D721Med (cell line): ENCODE data around the gene CTU2.

Experiments used
- DNase-seq: peaks from one replicate; pipeline ENCODE4 v3.0.0; 2011; ENCODE audit warnings: low spot score; ENCODE audit not compliant: insufficient read length
- FAIRE-seq: peaks from 2 replicates; lab custom pipeline; 2011; peaks lifted over from hg19 to GRCh38; lab: Jason Lieb, UNC
- TF ChIP-seq, protein P1 (sequence below): IDR thresholded peaks from 2 replicates; pipeline ENCODE4 v1.5.1; 2012; ENCODE audit warnings: mild to moderate bottlenecking, control low read depth; ENCODE audit not compliant: insufficient read depth; ENCODE audit errors: missing control alignments

The CTU2 gene

GRCh38 chr16:88681084-88681680, 25.1 kb upstream of the CTU2 start:
- TF ChIP-seq, protein P1, sequence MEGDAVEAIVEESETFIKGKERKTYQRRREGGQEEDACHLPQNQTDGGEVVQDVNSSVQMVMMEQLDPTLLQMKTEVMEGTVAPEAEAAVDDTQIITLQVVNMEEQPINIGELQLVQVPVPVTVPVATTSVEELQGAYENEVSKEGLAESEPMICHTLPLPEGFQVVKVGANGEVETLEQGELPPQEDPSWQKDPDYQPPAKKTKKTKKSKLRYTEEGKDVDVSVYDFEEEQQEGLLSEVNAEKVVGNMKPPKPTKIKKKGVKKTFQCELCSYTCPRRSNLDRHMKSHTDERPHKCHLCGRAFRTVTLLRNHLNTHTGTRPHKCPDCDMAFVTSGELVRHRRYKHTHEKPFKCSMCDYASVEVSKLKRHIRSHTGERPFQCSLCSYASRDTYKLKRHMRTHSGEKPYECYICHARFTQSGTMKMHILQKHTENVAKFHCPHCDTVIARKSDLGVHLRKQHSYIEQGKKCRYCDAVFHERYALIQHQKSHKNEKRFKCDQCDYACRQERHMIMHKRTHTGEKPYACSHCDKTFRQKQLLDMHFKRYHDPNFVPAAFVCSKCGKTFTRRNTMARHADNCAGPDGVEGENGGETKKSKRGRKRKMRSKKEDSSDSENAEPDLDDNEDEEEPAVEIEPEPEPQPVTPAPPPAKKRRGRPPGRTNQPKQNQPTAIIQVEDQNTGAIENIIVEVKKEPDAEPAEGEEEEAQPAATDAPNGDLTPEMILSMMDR, result peak; percentile 13
- DNase-seq (no peak), FAIRE-seq (no peak)

- TF ChIP-seq, protein P1, result no peak
- DNase-seq (no peak), FAIRE-seq (no peak)
These were observed 24.4 kb upstream of the CTU2 start for GRCh38 chr16:88681709-88682451.

GRCh38 chr16:88684569-88685155, 21.6 kb upstream of the CTU2 start:
- TF ChIP-seq, protein P1, result no peak
- no peak for FAIRE-seq
- no peak for DNase-seq

DNA sequence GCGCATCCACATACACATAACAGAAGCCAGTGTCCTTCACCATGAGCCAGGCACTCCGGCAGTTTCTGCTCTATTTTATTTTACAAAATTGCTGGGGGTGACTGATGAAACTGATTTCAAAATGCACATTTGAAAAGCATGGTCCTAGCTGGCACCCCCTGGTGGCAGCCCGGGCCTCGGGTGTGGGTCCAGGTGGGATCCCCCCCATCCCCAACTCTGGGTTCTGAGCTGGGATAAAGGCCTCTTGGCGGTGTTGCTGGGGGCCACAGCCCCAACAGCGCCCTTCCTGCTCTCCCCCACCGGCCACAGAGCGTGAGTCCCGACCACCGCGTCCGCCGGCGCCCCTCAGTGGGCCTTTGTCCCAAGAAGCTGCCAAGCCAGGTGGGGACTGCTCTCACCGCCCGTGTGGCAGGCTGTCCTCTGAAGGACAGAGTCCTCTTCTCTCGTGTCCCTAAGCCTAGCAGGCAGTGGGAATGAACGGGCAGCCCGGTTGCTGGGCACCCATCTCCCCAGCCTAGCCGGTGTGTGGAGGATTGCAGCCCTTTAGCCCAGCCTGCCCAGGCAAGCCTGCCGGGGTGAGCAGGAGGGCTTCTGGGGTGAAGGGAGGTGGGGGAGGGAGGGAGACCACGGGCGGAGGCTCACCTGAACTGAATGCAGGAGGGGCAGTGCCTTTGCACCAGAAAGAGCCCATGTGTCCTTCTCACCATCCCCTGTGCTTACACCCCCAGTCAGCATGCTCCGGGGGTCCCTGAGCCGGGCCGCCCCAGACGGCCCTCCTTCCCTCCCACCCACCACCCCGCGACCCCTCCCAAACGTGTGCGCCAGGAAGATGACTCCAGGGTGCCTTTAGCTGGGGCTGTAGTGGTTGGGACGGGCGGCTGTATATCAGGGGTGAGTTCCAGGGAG, 20.9 kb upstream of the CTU2 start:
- DNase-seq, result no peak
- FAIRE-seq, result no peak

DNA sequence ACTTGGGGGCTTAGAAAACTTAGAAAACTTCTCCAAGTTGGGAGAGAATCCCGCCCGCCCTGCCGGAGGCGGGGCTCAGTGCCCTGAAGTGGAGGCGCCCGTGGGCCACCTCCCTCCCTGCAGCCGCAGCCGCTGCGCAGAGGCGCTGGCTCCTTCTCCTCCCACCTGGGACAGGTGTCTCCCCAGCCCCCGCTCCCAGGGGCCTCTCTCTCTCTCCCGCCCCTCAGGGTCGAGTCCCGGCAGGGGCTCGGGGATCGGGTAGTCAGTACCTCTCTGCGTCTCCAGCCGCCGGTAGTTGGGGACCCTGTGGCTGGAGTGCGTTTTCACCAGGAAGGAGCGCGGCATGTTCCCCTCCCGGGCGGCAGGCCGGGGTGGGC, 20.3 kb upstream of the CTU2 start:
- TF ChIP-seq, protein P1, result no peak
- no peak for DNase-seq
- FAIRE-seq, result no peak

More for the DNA sequence above, 20.9 kb upstream of the CTU2 start:
- TF ChIP-seq, protein P1, result peak; percentile 26

DNA sequence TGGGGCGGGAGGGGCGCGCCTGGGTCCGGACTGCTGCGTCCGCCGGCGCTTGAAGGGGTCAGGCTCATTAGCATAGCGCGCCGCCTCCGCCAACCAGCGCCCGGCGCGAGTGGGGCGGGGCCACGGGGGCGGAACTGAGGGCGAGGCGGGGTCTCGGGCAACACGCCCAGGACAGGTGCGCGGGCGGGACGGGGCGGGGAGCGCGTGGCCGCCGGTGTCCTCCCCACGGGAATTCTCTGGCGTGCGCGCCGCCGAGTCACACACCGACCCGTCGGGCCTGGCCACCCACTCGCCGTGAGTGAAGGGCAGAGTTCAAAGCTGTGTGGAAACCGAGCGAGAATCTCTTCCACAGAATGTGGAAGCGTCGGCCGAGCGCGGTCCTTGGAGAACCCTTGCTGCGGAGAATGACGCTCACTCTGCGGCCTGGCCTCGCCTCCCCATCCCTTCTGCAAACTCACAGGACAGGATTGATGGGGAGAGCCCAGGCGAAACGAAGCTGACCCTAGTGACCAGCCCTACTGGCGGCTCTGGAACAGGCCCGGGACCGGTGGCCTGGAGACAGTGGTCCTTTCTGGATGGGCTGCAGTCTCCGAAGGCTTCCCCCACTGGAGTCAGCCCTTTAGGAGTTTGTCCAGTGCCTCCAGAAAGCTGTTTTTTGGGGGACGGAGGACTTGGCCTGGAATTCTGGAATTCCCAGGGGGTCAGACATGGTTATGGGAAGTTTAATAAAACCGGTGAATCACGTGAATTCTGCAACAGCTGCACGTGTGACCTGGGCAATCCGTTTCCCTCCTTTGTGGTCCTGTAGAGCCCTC, 19.7 kb upstream of the CTU2 start, which contains the start of gene SNAI3:
SNAI3 (minus strand) TSS at position 69 of the 815 bp plus-strand sequence. CDS start 101 bp downstream, outside the sequence.
- no peak for FAIRE-seq
- DNase-seq, result peak; percentile 64
- TF ChIP-seq, protein P1, result no peak
